ENCODE data around the gene ZBTB7C. TPM values are rescaled to one million over a fixed set of nuclear protein-coding genes. Genes with fewer than 3 reads are reported as not detected.

ZBTB7C gene
- total and polyA plus RNA-seq, 5 donors from 2014 or later, result not detected

DNA sequence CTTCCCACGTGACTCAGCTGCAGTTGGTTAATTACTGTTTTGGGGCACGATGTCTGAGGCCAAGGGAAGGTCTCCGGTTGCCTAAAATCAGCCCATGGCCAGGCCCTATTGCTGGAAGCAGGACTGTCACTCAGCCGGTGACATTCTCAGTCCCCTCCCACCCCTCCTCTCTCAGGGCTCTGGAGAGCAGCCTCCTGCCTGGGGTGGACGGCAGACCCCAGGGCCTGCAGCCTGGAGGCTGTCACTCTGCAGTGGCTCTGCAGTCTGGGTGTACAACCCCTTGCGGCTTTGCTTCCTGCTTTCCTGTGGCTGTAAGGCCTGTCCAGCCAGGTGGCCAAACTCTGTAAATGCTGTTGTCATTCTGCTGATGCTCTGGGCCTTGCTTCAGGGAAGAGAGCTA lies 32.8 kb downstream of the ZBTB7C start:
- Histone ChIP-seq H3K4me3 (ENCODE audit: low read depth, low read length) (no peak overlapping the region), H3K9me3 (ENCODE audit: control insufficient read depth in 2 of 2, low read length in 2 of 2) (no peaks in the 10 kb centered on the region), H3K4me1 (ENCODE audit: control insufficient read depth, insufficient read depth, low read length, poor library complexity, severe bottlenecking) (no peaks in the 10 kb centered on the region), H3K27ac (ENCODE audit: insufficient read depth, low read length, poor library complexity, severe bottlenecking) (no peak overlapping the region), H3K27me3 (ENCODE audit: control insufficient read depth, insufficient read depth, low read length) (peaks cover 3% of the 10 kb centered on the region), H3K36me3 (ENCODE audit: control insufficient read depth, insufficient read depth, low read length) (no peaks in the 10 kb centered on the region)
- peaks cover 5% of the 10 kb centered on the region for H3K27me3 Mint-ChIP-seq
- no peak for ATAC-seq (ENCODE audit: low read depth in 2 of 2)
- DNase-seq, result no peak
- no peaks in the 10 kb centered on the region for H3K36me3 Mint-ChIP-seq
- no peak overlapping the region for H3K4me3 Mint-ChIP-seq
- no peaks in the 10 kb centered on the region for H3K4me1 Mint-ChIP-seq
- no peak overlapping the region for H3K27ac Mint-ChIP-seq
- peaks cover 0 to 1% (median 0%) of the 10 kb centered on the region in 7 donors for H3K9me3 Mint-ChIP-seq

DNA sequence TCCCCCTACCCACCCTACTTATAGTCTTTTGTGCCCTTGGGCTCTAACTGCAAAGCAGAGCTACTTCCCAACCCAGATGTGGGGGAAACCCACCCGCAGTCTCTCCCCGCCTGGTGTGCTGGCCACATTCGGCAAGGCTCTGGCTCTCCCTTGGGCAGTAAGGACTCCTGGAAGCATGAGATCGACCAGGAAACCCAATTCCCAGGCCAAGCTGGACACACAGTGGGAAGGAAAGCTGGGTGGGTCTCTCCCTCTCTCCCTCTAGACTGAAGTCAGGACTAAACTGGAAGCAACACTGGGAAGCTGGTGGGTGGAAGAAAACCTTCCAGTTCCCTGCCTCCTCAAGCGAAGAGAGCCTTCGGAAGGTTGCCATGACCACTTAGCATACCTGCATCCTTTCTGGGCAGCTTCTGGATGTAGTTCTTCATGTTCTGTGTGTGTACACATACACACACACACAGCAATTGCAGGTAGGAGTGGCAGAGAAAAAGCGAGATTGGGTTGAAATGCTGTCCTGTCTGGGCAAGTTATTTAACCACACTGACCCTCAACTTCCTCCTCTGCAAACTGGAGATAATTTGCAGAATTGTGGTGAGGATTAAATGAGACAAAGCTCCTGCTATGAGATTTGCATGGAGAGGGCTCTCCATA lies 33.9 kb downstream of the ZBTB7C start:
- Mint-ChIP-seq H3K4me3 (no peak overlapping the region), H3K27me3 (peaks cover 5% of the 10 kb centered on the region), H3K36me3 (no peaks in the 10 kb centered on the region), H3K27ac (no peak overlapping the region), H3K4me1 (no peaks in the 10 kb centered on the region), H3K9me3 (peaks cover 0 to 5% (median 0%) of the 10 kb centered on the region in 7 donors)
- no peak overlapping the region for H3K27ac ChIP-seq (ENCODE audit: insufficient read depth, low read length, poor library complexity, severe bottlenecking)
- no peaks in the 10 kb centered on the region for H3K9me3 ChIP-seq (ENCODE audit: control insufficient read depth in 2 of 2, low read length in 2 of 2)
- DNase-seq (no peak), ATAC-seq (ENCODE audit: low read depth in 2 of 2) (no peak)
- H3K27me3 ChIP-seq (ENCODE audit: control insufficient read depth, insufficient read depth, low read length), result peaks cover under 1% of the 10 kb centered on the region
- H3K36me3 ChIP-seq (ENCODE audit: control insufficient read depth, insufficient read depth, low read length), result no peaks in the 10 kb centered on the region
- no peak overlapping the region for H3K4me3 ChIP-seq (ENCODE audit: low read depth, low read length)
- H3K4me1 ChIP-seq (ENCODE audit: control insufficient read depth, insufficient read depth, low read length, poor library complexity, severe bottlenecking), result no peaks in the 10 kb centered on the region

DNA sequence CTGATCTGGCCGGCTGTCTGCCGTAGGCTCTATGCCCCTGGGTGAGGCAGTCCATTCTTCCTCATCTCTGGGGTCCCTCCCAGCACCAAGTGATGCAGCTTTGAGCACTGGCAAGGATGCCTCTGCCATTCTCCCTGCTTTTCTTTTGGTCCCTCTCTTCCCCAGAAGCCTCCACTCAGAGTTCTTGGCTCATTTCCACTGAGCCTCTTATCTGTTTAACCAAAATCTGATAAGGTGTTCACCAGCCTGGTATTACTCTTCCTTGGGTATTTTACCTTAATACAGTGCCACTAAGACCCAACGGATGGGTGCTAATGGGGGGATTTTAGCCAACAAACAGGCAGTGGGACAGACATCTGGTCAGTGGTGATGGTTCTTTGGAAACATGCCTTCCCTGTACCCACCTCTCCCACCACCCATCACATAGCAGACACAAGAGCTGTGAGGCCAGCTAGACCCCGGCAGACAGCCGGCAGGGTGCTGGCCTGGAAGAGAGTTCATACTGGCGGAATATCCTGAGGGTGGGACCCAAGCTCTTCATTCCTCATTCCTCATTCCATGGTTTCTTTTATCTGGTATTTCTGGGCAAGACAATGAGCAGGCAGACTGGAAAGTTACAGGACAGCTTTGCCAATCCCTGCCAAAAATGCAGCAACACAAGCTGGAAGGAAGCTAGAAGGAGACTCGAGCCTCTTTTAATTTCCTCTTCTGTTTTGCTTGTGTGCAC lies 34.6 kb downstream of the ZBTB7C start:
- H3K4me1 Mint-ChIP-seq, result no peaks in the 10 kb centered on the region
- peaks cover 0 to 10% (median 0%) of the 10 kb centered on the region in 7 donors for H3K9me3 Mint-ChIP-seq
- H3K27ac ChIP-seq (ENCODE audit: insufficient read depth, low read length, poor library complexity, severe bottlenecking), result no peak overlapping the region
- no peaks in the 10 kb centered on the region for H3K36me3 ChIP-seq (ENCODE audit: control insufficient read depth, insufficient read depth, low read length)
- no peak overlapping the region for H3K4me3 Mint-ChIP-seq
- H3K9me3 ChIP-seq (ENCODE audit: control insufficient read depth in 2 of 2, low read length in 2 of 2), result no peaks in the 10 kb centered on the region
- no peaks in the 10 kb centered on the region for H3K27me3 ChIP-seq (ENCODE audit: control insufficient read depth, insufficient read depth, low read length)
- no peak overlapping the region for H3K27ac Mint-ChIP-seq
- ATAC-seq (ENCODE audit: low read depth in 2 of 2) (no peak), DNase-seq (no peak)
- peaks cover 8% of the 10 kb centered on the region for H3K27me3 Mint-ChIP-seq
- H3K4me3 ChIP-seq (ENCODE audit: low read depth, low read length), result no peak overlapping the region
- H3K36me3 Mint-ChIP-seq, result no peaks in the 10 kb centered on the region
- H3K4me1 ChIP-seq (ENCODE audit: control insufficient read depth, insufficient read depth, low read length, poor library complexity, severe bottlenecking), result no peaks in the 10 kb centered on the region

DNA sequence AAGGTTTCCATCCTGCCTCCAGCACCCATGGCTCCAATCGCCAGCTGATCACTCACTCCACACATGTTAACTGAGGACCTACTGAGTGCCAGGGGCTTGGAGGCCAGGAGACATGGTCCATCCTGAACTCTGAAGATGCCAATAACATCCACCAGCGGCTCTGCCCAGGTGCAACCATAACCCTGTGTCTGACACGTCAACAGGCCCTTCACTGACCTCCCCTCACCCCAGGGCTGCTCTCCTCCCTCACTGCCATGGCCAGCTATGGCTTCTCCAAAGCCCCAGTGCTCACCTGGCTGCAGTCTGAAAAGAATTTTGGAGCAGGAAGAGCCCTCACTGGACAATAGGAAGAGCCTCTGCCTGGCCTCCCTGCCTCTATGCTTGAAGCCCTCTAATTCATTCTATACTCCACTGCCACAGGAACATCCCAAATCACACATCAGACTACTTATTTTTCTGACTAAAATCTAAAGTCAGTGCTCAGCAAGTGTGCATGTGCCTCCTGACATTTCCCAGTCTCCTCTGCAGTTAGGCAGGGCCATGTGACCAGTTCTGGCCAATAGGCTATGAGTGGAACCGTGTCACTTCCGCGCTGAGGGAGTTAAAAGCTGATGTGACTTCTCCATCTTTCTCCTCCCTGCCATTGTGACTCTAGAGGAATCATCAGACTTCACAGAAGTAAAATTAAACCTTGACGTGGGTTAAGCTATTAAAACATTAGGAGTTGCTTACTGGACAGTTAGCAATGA lies 37.2 kb downstream of the ZBTB7C start:
- Mint-ChIP-seq H3K27ac (peak overlapping the region in 1 of 3 donors; percentile 84), H3K4me3 (no peak overlapping the region), H3K9me3 (peaks cover 0 to 12% (median 0%) of the 10 kb centered on the region in 7 donors), H3K4me1 (no peaks in the 10 kb centered on the region), H3K36me3 (no peaks in the 10 kb centered on the region), H3K27me3 (peaks cover 11% of the 10 kb centered on the region)
- no peak overlapping the region for H3K4me3 ChIP-seq (ENCODE audit: low read depth, low read length)
- ATAC-seq (ENCODE audit: low read depth in 2 of 2) (no peak), DNase-seq (no peak)
- H3K27ac ChIP-seq (ENCODE audit: insufficient read depth, low read length, poor library complexity, severe bottlenecking), result no peak overlapping the region
- H3K9me3 ChIP-seq (ENCODE audit: control insufficient read depth in 2 of 2, low read length in 2 of 2), result no peaks in the 10 kb centered on the region
- no peaks in the 10 kb centered on the region for H3K36me3 ChIP-seq (ENCODE audit: control insufficient read depth, insufficient read depth, low read length)
- no peaks in the 10 kb centered on the region for H3K4me1 ChIP-seq (ENCODE audit: control insufficient read depth, insufficient read depth, low read length, poor library complexity, severe bottlenecking)
- H3K27me3 ChIP-seq (ENCODE audit: control insufficient read depth, insufficient read depth, low read length), result no peaks in the 10 kb centered on the region

DNA sequence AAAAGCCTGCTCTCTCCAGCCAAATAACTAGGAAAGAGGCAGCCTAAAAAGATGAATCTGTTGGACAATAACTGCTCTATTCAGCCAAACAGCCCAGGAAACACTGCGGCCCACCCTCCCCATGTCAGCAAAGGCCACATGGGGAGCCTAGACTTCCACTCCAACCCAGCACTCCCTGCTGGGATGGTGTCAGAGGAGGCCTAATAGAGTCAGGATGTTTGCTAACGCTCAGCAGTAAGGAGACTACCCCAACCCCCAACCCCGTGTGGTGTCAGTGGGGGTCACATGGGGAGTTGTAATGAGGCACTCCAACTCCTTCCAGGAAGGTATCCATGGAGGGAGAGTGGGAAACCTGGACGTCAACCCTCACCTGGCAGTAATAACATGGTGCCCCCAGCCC lies 41.6 kb downstream of the ZBTB7C start:
- H3K9me3 Mint-ChIP-seq, result peaks cover 3 to 21% (median 7%) of the 10 kb centered on the region in 7 donors
- no peak overlapping the region for H3K4me3 Mint-ChIP-seq
- H3K4me1 Mint-ChIP-seq, result no peaks in the 10 kb centered on the region
- Histone ChIP-seq H3K9me3 (ENCODE audit: control insufficient read depth in 2 of 2, low read length in 2 of 2) (peaks cover 3 to 6% of the 10 kb centered on the region in 2 experiments), H3K4me3 (ENCODE audit: low read depth, low read length) (no peak overlapping the region), H3K27me3 (ENCODE audit: control insufficient read depth, insufficient read depth, low read length) (no peaks in the 10 kb centered on the region), H3K4me1 (ENCODE audit: control insufficient read depth, insufficient read depth, low read length, poor library complexity, severe bottlenecking) (no peaks in the 10 kb centered on the region), H3K27ac (ENCODE audit: insufficient read depth, low read length, poor library complexity, severe bottlenecking) (no peak overlapping the region), H3K36me3 (ENCODE audit: control insufficient read depth, insufficient read depth, low read length) (no peaks in the 10 kb centered on the region)
- no peak for DNase-seq
- ATAC-seq (ENCODE audit: low read depth in 2 of 2), result no peak
- no peak overlapping the region for H3K27ac Mint-ChIP-seq
- peaks cover 6% of the 10 kb centered on the region for H3K27me3 Mint-ChIP-seq
- H3K36me3 Mint-ChIP-seq, result no peaks in the 10 kb centered on the region

DNA sequence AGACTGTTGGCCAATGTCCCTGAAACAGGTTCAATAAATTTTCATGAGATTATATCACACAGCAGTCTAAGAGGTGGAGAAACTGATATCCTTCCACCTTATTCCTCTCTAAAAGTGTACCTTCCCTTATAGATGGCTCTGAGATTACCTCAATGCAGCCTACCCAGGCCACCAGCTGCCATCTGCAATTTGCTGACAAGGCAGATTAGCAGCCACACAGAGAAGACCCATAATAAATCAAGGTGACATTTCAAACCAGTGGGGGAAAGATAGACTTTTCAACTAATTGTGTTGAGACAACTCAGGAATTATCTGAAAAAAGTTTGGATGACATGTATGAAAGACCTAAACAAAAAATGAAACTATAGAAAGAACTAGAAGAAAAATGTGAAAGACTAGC lies 43.2 kb downstream of the ZBTB7C start:
- Mint-ChIP-seq H3K4me1 (no peaks in the 10 kb centered on the region), H3K4me3 (no peak overlapping the region), H3K36me3 (no peaks in the 10 kb centered on the region), H3K27ac (no peak overlapping the region), H3K9me3 (peaks cover 3 to 21% (median 7%) of the 10 kb centered on the region in 7 donors), H3K27me3 (peaks cover 6% of the 10 kb centered on the region)
- no peaks in the 10 kb centered on the region for H3K27me3 ChIP-seq (ENCODE audit: control insufficient read depth, insufficient read depth, low read length)
- H3K9me3 ChIP-seq (ENCODE audit: control insufficient read depth in 2 of 2, low read length in 2 of 2), result peaks cover 3 to 6% of the 10 kb centered on the region in 2 experiments
- no peak for DNase-seq
- no peaks in the 10 kb centered on the region for H3K36me3 ChIP-seq (ENCODE audit: control insufficient read depth, insufficient read depth, low read length)
- ATAC-seq (ENCODE audit: low read depth in 2 of 2), result no peak
- no peak overlapping the region for H3K4me3 ChIP-seq (ENCODE audit: low read depth, low read length)
- H3K4me1 ChIP-seq (ENCODE audit: control insufficient read depth, insufficient read depth, low read length, poor library complexity, severe bottlenecking), result no peaks in the 10 kb centered on the region
- H3K27ac ChIP-seq (ENCODE audit: insufficient read depth, low read length, poor library complexity, severe bottlenecking), result no peak overlapping the region

DNA sequence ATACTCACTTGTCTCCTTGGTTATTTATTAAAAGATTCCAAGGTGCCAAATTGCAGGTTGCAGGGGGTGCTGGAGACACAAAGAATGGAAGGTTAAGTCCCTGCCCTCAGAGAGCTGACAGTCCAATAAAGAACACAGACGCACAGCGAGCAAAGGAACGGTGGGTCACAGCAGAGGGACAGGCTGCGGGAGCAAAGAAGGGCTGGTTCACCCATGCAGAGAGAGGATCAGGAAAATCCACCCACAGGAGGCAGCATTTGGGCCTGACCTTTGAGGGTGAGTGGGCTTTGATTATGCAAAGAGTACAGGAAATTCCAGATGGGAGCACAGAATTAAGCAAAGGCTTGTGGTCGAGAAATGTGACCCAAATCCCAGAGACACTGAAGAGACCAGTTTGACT lies 45.0 kb downstream of the ZBTB7C start:
- no peaks in the 10 kb centered on the region for H3K27me3 Mint-ChIP-seq
- no peak overlapping the region for H3K4me3 Mint-ChIP-seq
- Histone ChIP-seq H3K36me3 (ENCODE audit: control insufficient read depth, insufficient read depth, low read length) (no peaks in the 10 kb centered on the region), H3K27me3 (ENCODE audit: control insufficient read depth, insufficient read depth, low read length) (no peaks in the 10 kb centered on the region), H3K27ac (ENCODE audit: insufficient read depth, low read length, poor library complexity, severe bottlenecking) (no peak overlapping the region), H3K4me1 (ENCODE audit: control insufficient read depth, insufficient read depth, low read length, poor library complexity, severe bottlenecking) (no peaks in the 10 kb centered on the region), H3K4me3 (ENCODE audit: low read depth, low read length) (no peak overlapping the region), H3K9me3 (ENCODE audit: control insufficient read depth in 2 of 2, low read length in 2 of 2) (peaks cover 3 to 6% of the 10 kb centered on the region in 2 experiments)
- H3K9me3 Mint-ChIP-seq, result peaks cover 0 to 9% (median 7%) of the 10 kb centered on the region in 7 donors
- no peak overlapping the region for H3K27ac Mint-ChIP-seq
- no peak for DNase-seq
- H3K4me1 Mint-ChIP-seq, result no peaks in the 10 kb centered on the region
- no peak for ATAC-seq (ENCODE audit: low read depth in 2 of 2)
- H3K36me3 Mint-ChIP-seq, result no peaks in the 10 kb centered on the region

Data from CD4-positive, CD25-positive, alpha-beta regulatory T cell (primary cell).